ENCODE measurements around the gene DPP10.

DNA sequence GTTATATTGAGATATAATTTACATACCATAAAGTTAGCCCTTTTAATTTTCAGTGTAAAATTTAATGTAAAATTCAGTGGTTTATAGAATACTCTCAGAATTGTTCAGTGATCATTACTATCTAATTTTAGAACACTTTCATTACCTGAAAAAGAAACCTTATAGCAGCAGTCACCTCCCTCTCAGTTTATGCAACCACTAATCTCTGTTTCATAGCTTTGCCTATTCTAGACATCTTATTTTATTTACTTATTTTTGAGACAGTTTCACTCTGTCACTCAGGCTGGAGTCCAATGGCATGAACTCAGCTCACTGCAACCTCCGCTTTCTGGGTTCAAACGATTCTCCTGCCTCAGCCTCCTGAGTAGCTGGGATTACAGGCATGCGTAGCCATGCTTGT lies 479.6 kb downstream of the DPP10 start:
- TF ChIP-seq, protein P1, sequence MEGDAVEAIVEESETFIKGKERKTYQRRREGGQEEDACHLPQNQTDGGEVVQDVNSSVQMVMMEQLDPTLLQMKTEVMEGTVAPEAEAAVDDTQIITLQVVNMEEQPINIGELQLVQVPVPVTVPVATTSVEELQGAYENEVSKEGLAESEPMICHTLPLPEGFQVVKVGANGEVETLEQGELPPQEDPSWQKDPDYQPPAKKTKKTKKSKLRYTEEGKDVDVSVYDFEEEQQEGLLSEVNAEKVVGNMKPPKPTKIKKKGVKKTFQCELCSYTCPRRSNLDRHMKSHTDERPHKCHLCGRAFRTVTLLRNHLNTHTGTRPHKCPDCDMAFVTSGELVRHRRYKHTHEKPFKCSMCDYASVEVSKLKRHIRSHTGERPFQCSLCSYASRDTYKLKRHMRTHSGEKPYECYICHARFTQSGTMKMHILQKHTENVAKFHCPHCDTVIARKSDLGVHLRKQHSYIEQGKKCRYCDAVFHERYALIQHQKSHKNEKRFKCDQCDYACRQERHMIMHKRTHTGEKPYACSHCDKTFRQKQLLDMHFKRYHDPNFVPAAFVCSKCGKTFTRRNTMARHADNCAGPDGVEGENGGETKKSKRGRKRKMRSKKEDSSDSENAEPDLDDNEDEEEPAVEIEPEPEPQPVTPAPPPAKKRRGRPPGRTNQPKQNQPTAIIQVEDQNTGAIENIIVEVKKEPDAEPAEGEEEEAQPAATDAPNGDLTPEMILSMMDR (IDR thresholded peaks at IDR 0.05; ENCODE audit: borderline replicate concordance, extremely low read depth, low read length, poor library complexity, severe bottlenecking): no peak
- TF ChIP-seq EZH2 (IDR thresholded peaks at IDR 0.05; ENCODE audit: borderline replicate concordance, low read depth, low read length, severe bottlenecking): no peak

Measured in DND-41 (cell line).